Measurements from ENCODE around the gene SSBP4.

- TF ChIP-seq SP1 (IDR thresholded peaks at IDR 0.05; ENCODE audit: low read depth, low read length) (no peak), EGR1 (IDR thresholded peaks at IDR 0.05; ENCODE audit: borderline replicate concordance, low read depth, low read length) (no peak), CTCF (IDR thresholded peaks at IDR 0.05; ENCODE audit: control extremely low read depth in 1 of 3, insufficient read depth in 1 of 3, low read depth in 1 of 3, low read length in 3 of 3) (no peak), KDM1A (IDR thresholded peaks at IDR 0.05; ENCODE audit: borderline replicate concordance, low read length) (no peak), JUND (IDR thresholded peaks at IDR 0.05; ENCODE audit: low read length) (no peak), EP300 (IDR thresholded peaks at IDR 0.05; ENCODE audit: borderline replicate concordance in 1 of 2, low read depth in 2 of 2, low read length in 2 of 2) (no peak), SIN3A (conservative IDR thresholded peaks at IDR 0.05 in 1 of 2, IDR thresholded peaks at IDR 0.05 in 1 of 2; ENCODE audit: low read depth in 1 of 2, low read length in 2 of 2) (no peak), NRF1 (IDR thresholded peaks at IDR 0.05; ENCODE audit: low read depth, low read length) (no peak), POLR2A (IDR thresholded peaks at IDR 0.05; ENCODE audit: control extremely low read depth in 1 of 2, low read depth in 2 of 2, low read length in 2 of 2) (no peak), CREB1 (IDR thresholded peaks at IDR 0.05) (no peak), MAX (IDR thresholded peaks at IDR 0.05) (no peak)
These were observed 33.9 kb upstream of the SSBP4 start for GRCh38 chr19:18385359-18385674.

Data from H1 (cell line).